ENCODE measurements around the gene SCN11A. TPM values are rescaled to one million over a fixed set of nuclear protein-coding genes. Genes with fewer than 3 reads are reported as not detected.
A peak's percentile ranks its signal among the peaks of the same experiment; 100 is the strongest.

Gene SCN11A
- polyA plus RNA-seq, 6 donors from 2014 or later: 0.06 TPM; not detected in 5

- no peak for DNase-seq
- Mint-ChIP-seq H3K4me3 (peak overlapping the region in 1 of 8 donors; percentile 63), H3K9me3 (no peaks in the 10 kb centered on the region), H3K27ac (peak overlapping the region in 2 of 6 donors; percentile 2 to 46), H3K27me3 (no peaks in the 10 kb centered on the region), H3K36me3 (peaks cover 0 to 7% of the 10 kb centered on the region in 2 donors), H3K4me1 (peaks cover 52 to 56% (median 55%) of the 10 kb centered on the region in 3 donors)
- no peak for ATAC-seq (ENCODE audit: low read depth in 2 of 2)
Observed at GRCh38 chr3:39056151-39056550, 4.4 kb upstream of the SCN11A start.

GRCh38 chr3:39053696-39054095, 2.0 kb upstream of the SCN11A start:
- H3K9me3 Mint-ChIP-seq: no peaks in the 10 kb centered on the region
- H3K36me3 Mint-ChIP-seq: peaks cover 0 to 7% of the 10 kb centered on the region in 2 donors
- peak overlapping the region in 2 of 6 donors; percentile 10 to 100 for H3K27ac Mint-ChIP-seq
- H3K4me3 Mint-ChIP-seq: peak overlapping the region in 3 of 8 donors; percentile 49 to 90 (median 86)
- peaks cover 53 to 57% (median 54%) of the 10 kb centered on the region in 3 donors for H3K4me1 Mint-ChIP-seq
- H3K27me3 Mint-ChIP-seq: no peaks in the 10 kb centered on the region
- DNase-seq: no peak
- no peak for ATAC-seq (ENCODE audit: low read depth in 2 of 2)

- H3K4me3 Mint-ChIP-seq: peak overlapping the region; percentile 88 to 99 (median 95)
- no peaks in the 10 kb centered on the region for H3K27me3 Mint-ChIP-seq
- H3K27ac Mint-ChIP-seq: peak overlapping the region; percentile 95 to 100 (median 98)
- peaks cover 0 to 7% of the 10 kb centered on the region in 2 donors for H3K36me3 Mint-ChIP-seq
- DNase-seq (no peak), ATAC-seq (ENCODE audit: low read depth in 2 of 2) (no peak)
- no peaks in the 10 kb centered on the region for H3K9me3 Mint-ChIP-seq
- H3K4me1 Mint-ChIP-seq: peaks cover 44 to 50% (median 45%) of the 10 kb centered on the region in 3 donors
Observed at GRCh38 chr3:39052583-39052982, 839 bp upstream of the SCN11A start.

GRCh38 chr3:39050029-39050428, 1.7 kb downstream of the SCN11A start:
- ATAC-seq (ENCODE audit: low read depth in 2 of 2) (no peak), DNase-seq (no peak)
- peaks cover 0 to 7% of the 10 kb centered on the region in 2 donors for H3K36me3 Mint-ChIP-seq
- H3K4me1 Mint-ChIP-seq: peaks cover 29 to 37% (median 32%) of the 10 kb centered on the region in 3 donors
- no peaks in the 10 kb centered on the region for H3K9me3 Mint-ChIP-seq
- H3K27me3 Mint-ChIP-seq: no peaks in the 10 kb centered on the region
- peak overlapping the region in 1 of 6 donors; percentile 85 for H3K27ac Mint-ChIP-seq
- H3K4me3 Mint-ChIP-seq: peak overlapping the region in 2 of 8 donors; percentile 1 to 53

- no peak overlapping the region for H3K27ac Mint-ChIP-seq
- ATAC-seq (ENCODE audit: low read depth in 2 of 2) (no peak), DNase-seq (no peak)
- no peaks in the 10 kb centered on the region for H3K4me1 Mint-ChIP-seq
- peaks cover 4 to 39% (median 17%) of the 10 kb centered on the region in 7 donors for H3K9me3 Mint-ChIP-seq
- no peak overlapping the region for H3K4me3 Mint-ChIP-seq
- peaks cover 4 to 24% of the 10 kb centered on the region in 2 donors for H3K36me3 Mint-ChIP-seq
- H3K27me3 Mint-ChIP-seq: peaks cover 10 to 48% (median 31%) of the 10 kb centered on the region in 3 donors
Observed at GRCh38 chr3:39038165-39038564, 13.6 kb downstream of the SCN11A start.

GRCh38 chr3:39029556-39029955, 22.2 kb downstream of the SCN11A start:
- Mint-ChIP-seq H3K27me3 (peaks cover 7 to 13% (median 9%) of the 10 kb centered on the region in 3 donors), H3K4me3 (no peak overlapping the region), H3K27ac (no peak overlapping the region), H3K36me3 (peaks cover 0 to 7% of the 10 kb centered on the region in 2 donors), H3K4me1 (peaks cover 0 to 4% (median 0%) of the 10 kb centered on the region in 3 donors), H3K9me3 (peaks cover 0 to 9% (median 0%) of the 10 kb centered on the region in 7 donors)
- ATAC-seq (ENCODE audit: low read depth in 2 of 2) (no peak), DNase-seq (no peak)

GRCh38 chr3:39028546-39028945, 23.2 kb downstream of the SCN11A start:
- no peak for DNase-seq
- H3K27ac Mint-ChIP-seq: no peak overlapping the region
- H3K4me3 Mint-ChIP-seq: no peak overlapping the region
- no peak for ATAC-seq (ENCODE audit: low read depth in 2 of 2)
- peaks cover 7 to 13% (median 9%) of the 10 kb centered on the region in 3 donors for H3K27me3 Mint-ChIP-seq
- H3K9me3 Mint-ChIP-seq: no peaks in the 10 kb centered on the region
- H3K36me3 Mint-ChIP-seq: no peaks in the 10 kb centered on the region
- H3K4me1 Mint-ChIP-seq: peaks cover 0 to 4% (median 0%) of the 10 kb centered on the region in 3 donors

- peak overlapping the region in 1 of 6 donors; percentile 15 for H3K27ac Mint-ChIP-seq
- no peak for ATAC-seq (ENCODE audit: low read depth in 2 of 2)
- peaks cover 11 to 18% (median 14%) of the 10 kb centered on the region in 3 donors for H3K27me3 Mint-ChIP-seq
- no peak for DNase-seq
- H3K36me3 Mint-ChIP-seq: no peaks in the 10 kb centered on the region
- H3K4me3 Mint-ChIP-seq: no peak overlapping the region
- peaks cover 0 to 4% (median 0%) of the 10 kb centered on the region in 3 donors for H3K4me1 Mint-ChIP-seq
- H3K9me3 Mint-ChIP-seq: no peaks in the 10 kb centered on the region
Observed at GRCh38 chr3:39025222-39025970, 26.3 kb downstream of the SCN11A start.

GRCh38 chr3:39024497-39024896, 27.2 kb downstream of the SCN11A start:
- peaks cover 0 to 4% (median 0%) of the 10 kb centered on the region in 3 donors for H3K4me1 Mint-ChIP-seq
- H3K4me3 Mint-ChIP-seq: no peak overlapping the region
- no peak overlapping the region for H3K27ac Mint-ChIP-seq
- H3K27me3 Mint-ChIP-seq: peaks cover 10 to 20% (median 19%) of the 10 kb centered on the region in 3 donors
- H3K36me3 Mint-ChIP-seq: no peaks in the 10 kb centered on the region
- H3K9me3 Mint-ChIP-seq: no peaks in the 10 kb centered on the region
- ATAC-seq (ENCODE audit: low read depth in 2 of 2) (no peak), DNase-seq (no peak)

GRCh38 chr3:39022286-39022630, 29.5 kb downstream of the SCN11A start:
- DNase-seq: no peak
- Mint-ChIP-seq H3K4me1 (peaks cover 0 to 4% (median 0%) of the 10 kb centered on the region in 3 donors), H3K27ac (no peak overlapping the region), H3K27me3 (peaks cover 17 to 29% (median 23%) of the 10 kb centered on the region in 3 donors), H3K36me3 (no peaks in the 10 kb centered on the region), H3K4me3 (no peak overlapping the region), H3K9me3 (no peaks in the 10 kb centered on the region)
- no peak for ATAC-seq (ENCODE audit: low read depth in 2 of 2)

GRCh38 chr3:39021465-39022285, 30.1 kb downstream of the SCN11A start:
- Mint-ChIP-seq H3K4me3 (no peak overlapping the region), H3K9me3 (no peaks in the 10 kb centered on the region), H3K36me3 (no peaks in the 10 kb centered on the region), H3K27ac (peak overlapping the region in 1 of 6 donors; percentile 3), H3K27me3 (peaks cover 17 to 31% (median 23%) of the 10 kb centered on the region in 3 donors), H3K4me1 (peaks cover 0 to 4% (median 0%) of the 10 kb centered on the region in 3 donors)
- ATAC-seq (ENCODE audit: low read depth in 2 of 2): no peak
- DNase-seq: no peak

- Mint-ChIP-seq H3K4me3 (no peak overlapping the region), H3K4me1 (peaks cover 0 to 4% (median 0%) of the 10 kb centered on the region in 3 donors), H3K27ac (peak overlapping the region in 2 of 6 donors; percentile 5 to 29), H3K27me3 (peaks cover 17 to 31% (median 19%) of the 10 kb centered on the region in 3 donors), H3K9me3 (no peaks in the 10 kb centered on the region), H3K36me3 (no peaks in the 10 kb centered on the region)
- ATAC-seq (ENCODE audit: low read depth in 2 of 2) (no peak), DNase-seq (no peak)
Observed at GRCh38 chr3:39021029-39021428, 30.7 kb downstream of the SCN11A start.

- Mint-ChIP-seq H3K9me3 (no peaks in the 10 kb centered on the region), H3K27ac (no peak overlapping the region), H3K27me3 (peaks cover 17 to 36% (median 29%) of the 10 kb centered on the region in 3 donors), H3K4me3 (no peak overlapping the region), H3K36me3 (no peaks in the 10 kb centered on the region), H3K4me1 (no peaks in the 10 kb centered on the region)
- DNase-seq (no peak), ATAC-seq (ENCODE audit: low read depth in 2 of 2) (no peak)
Observed at GRCh38 chr3:39019299-39019698, 32.4 kb downstream of the SCN11A start.

Measured in naive B cell (primary cell).